Measurements from ENCODE around the gene MCCD1.
"Not testable (repeated sequence)": the region's sequence is repeated elsewhere in the genome, so short reads cannot be mapped to it uniquely, and the experiment has no call there.

The MCCD1 gene

GRCh38 chr6:31528821-31529328 is at the start of gene MCCD1:
Gene MCCD1 (plus strand): TSS chr6:31528962. CDS start chr6:31529015, 53 bp downstream.
- no peak for DNase-seq

GRCh38 chr6:31479151-31479932 is 49.4 kb upstream of the MCCD1 start:
- DNase-seq: no peak

- DNase-seq: no peak
Observed at GRCh38 chr6:31479933-31480535, 48.7 kb upstream of the MCCD1 start.

GRCh38 chr6:31480574-31480973 is 48.2 kb upstream of the MCCD1 start:
- DNase-seq: no peak

GRCh38 chr6:31483392-31483791 is 45.4 kb upstream of the MCCD1 start:
- DNase-seq: no peak

GRCh38 chr6:31485055-31485454 is 43.7 kb upstream of the MCCD1 start:
- DNase-seq: no peak

- not testable (repeated sequence) for DNase-seq
Observed at GRCh38 chr6:31486065-31486837, 42.5 kb upstream of the MCCD1 start.

GRCh38 chr6:31487674-31488073 is 41.1 kb upstream of the MCCD1 start:
- DNase-seq: not testable (repeated sequence)

- no peak for DNase-seq
Observed at GRCh38 chr6:31489086-31489485, 39.7 kb upstream of the MCCD1 start.

- no peak for DNase-seq
Observed at GRCh38 chr6:31490115-31490873, 38.5 kb upstream of the MCCD1 start.

- DNase-seq: not testable (repeated sequence)
Observed at GRCh38 chr6:31493550-31493874, 35.2 kb upstream of the MCCD1 start.

GRCh38 chr6:31493875-31494694 is 34.7 kb upstream of the MCCD1 start:
- peak; percentile 86 for DNase-seq

- peak; percentile 10 for DNase-seq
Observed at GRCh38 chr6:31495580-31495979, 33.2 kb upstream of the MCCD1 start.

- not testable (repeated sequence) for DNase-seq
Observed at GRCh38 chr6:31496826-31497225, 31.9 kb upstream of the MCCD1 start.

- peak; percentile 73 for DNase-seq
Observed at GRCh38 chr6:31497531-31498476, 31.0 kb upstream of the MCCD1 start, which contains the start of gene MICB. Gene MICB (plus strand): TSS chr6:31498145. CDS start chr6:31498194, 49 bp downstream.

- no peak for DNase-seq
Observed at GRCh38 chr6:31498748-31499147, 30.0 kb upstream of the MCCD1 start.

GRCh38 chr6:31499648-31500047 is 29.1 kb upstream of the MCCD1 start:
- DNase-seq: not testable (repeated sequence)

- peak; percentile 70 for DNase-seq
Observed at GRCh38 chr6:31502586-31502985, 26.2 kb upstream of the MCCD1 start.

GRCh38 chr6:31509036-31509435 is 19.7 kb upstream of the MCCD1 start:
- DNase-seq: not testable (repeated sequence)

- no peak for DNase-seq
Observed at GRCh38 chr6:31510007-31510406, 18.8 kb upstream of the MCCD1 start.
